ENCODE data around the gene MFAP4. TPM values are rescaled to one million over a fixed set of nuclear protein-coding genes. Genes with fewer than 3 reads are reported as not detected.

Gene MFAP4
- total RNA-seq, 2 donors from 2014 or later = 0.44 to 0.82 TPM

DNA sequence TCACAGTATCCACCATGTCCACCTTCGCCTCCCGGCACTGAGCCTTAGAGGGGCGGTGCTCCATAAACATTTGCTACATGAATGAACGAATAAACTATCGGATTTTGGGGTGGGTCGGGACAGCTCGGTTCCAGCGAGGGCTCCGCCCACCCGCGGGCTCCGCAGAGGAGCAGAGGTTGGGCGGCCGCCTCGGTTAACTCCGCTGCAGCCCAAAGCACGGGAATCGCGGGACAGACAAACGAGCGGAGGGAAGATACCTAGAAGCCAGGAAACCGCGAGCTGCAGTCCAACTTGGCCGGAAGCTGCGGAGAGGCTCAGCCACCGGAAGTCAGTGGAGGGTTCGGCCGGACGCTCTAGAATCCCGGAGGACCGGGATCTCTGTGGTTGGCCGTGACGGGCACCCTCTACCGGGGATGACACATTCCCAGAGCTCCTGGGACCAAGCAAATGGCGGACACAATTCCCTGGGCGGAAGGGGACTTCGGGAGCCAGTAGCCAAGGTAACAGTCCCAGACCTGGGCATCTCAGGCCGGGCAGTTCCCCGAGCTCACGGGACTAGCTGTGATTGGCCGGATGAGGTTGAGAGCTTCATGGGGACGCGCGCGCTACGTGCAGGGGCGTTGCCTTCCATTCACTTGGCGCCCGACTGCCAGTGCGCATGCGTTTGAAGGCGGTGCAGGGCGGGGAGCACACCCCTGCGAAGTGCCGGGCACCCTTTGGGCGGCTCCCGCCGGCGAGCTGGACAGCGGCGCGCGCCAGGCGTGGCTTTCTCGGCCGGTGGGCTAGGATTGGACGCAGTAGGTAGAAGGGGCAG lies 9.2 kb downstream of the MFAP4 start:
- peak overlapping the region; percentile 90 to 100 for H3K4me3 Mint-ChIP-seq
- no peaks in the 10 kb centered on the region for H3K27me3 Mint-ChIP-seq (ENCODE audit: low read depth)
- H3K27ac Mint-ChIP-seq = peak overlapping the region; percentile 94
- H3K36me3 Mint-ChIP-seq (ENCODE audit: insufficient read depth in 2 of 2) = peaks cover 0 to 4% of the 10 kb centered on the region in 2 donors
- H3K4me1 Mint-ChIP-seq (ENCODE audit: low read depth) = peaks cover 31% of the 10 kb centered on the region
- peak; percentile 95 for ATAC-seq (replicated peaks in 1 of 2)
- DNase-seq = peak; percentile 97 to 98
- no peaks in the 10 kb centered on the region for H3K9me3 Mint-ChIP-seq

DNA sequence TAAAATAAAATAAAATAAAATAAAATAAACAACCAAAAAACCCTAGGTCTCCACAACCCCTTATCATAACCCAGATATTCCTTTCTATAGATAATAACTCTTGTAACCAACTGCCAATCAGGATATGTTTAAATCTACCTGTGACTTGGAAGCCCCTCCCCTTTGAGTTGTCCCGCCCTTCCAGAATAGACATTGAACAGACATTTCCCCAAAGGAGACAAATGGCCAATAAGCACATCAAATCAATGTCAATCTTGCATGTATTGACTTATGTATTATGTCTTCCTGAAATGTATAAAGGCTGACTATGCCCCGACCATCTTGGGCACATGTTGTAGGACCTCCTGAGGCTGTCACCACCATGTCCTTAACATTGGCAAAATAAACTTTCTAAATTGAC lies 10.2 kb downstream of the MFAP4 start:
- no peak for ATAC-seq (replicated peaks in 1 of 2)
- H3K9me3 Mint-ChIP-seq = no peaks in the 10 kb centered on the region
- no peak for DNase-seq

DNA sequence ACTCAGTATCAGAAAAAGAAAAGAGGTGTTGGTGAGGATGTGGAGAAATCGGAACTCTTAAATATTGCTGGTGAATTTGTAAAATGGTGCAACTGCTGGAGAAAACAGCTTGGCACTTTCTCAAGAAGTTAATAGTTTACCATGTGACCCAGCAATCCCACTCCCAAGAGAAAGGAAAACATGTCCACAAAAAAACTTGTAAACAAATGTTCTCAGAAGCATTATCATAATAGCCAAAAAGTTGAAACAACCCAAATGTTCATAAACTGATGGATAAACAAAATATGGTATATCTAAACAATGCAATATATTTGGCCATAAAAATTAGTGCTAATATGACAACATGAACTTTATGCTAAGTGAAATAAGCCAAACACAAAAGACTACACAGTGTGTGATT lies 11.3 kb downstream of the MFAP4 start:
- H3K36me3 Mint-ChIP-seq (ENCODE audit: insufficient read depth in 2 of 2) = peaks cover 0 to 4% of the 10 kb centered on the region in 2 donors
- H3K4me1 Mint-ChIP-seq (ENCODE audit: low read depth) = peaks cover 37% of the 10 kb centered on the region
- no peaks in the 10 kb centered on the region for H3K27me3 Mint-ChIP-seq (ENCODE audit: low read depth)
- no peaks in the 10 kb centered on the region for H3K9me3 Mint-ChIP-seq
- DNase-seq (no peak), ATAC-seq (replicated peaks in 1 of 2) (no peak)
- H3K4me3 Mint-ChIP-seq = peak overlapping the region in 1 of 2 donors; percentile 38
- H3K27ac Mint-ChIP-seq = no peak overlapping the region

More for the DNA sequence above, 10.2 kb downstream of the MFAP4 start:
- Mint-ChIP-seq H3K4me3 (peak overlapping the region; percentile 90 to 100), H3K36me3 (ENCODE audit: insufficient read depth in 2 of 2) (peaks cover 0 to 4% of the 10 kb centered on the region in 2 donors), H3K27ac (peak overlapping the region; percentile 94), H3K27me3 (ENCODE audit: low read depth) (no peaks in the 10 kb centered on the region), H3K4me1 (ENCODE audit: low read depth) (peaks cover 31% of the 10 kb centered on the region)

DNA sequence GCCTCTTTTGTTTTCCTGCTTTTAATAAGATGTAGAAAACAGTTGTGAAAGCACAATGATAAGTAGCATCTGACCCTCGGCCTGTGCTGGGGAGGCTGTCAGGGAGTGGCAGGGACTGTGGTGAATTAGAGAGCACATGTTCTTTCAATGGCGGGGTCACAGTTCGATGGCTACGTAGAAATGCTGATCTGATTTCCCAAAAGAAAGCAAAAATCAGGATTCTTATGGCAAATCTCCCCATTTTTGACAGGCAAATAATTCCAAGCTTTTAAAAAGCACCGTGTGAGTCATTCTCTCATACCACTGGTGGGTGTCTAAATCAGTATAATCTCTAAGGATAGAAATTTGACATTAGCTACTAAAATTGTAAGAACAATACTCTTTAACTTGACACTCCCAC lies 12.9 kb downstream of the MFAP4 start:
- DNase-seq (no peak), ATAC-seq (replicated peaks in 1 of 2) (no peak)
- Mint-ChIP-seq H3K4me3 (no peak overlapping the region), H3K4me1 (ENCODE audit: low read depth) (peaks cover 43% of the 10 kb centered on the region), H3K27me3 (ENCODE audit: low read depth) (no peaks in the 10 kb centered on the region), H3K9me3 (no peaks in the 10 kb centered on the region), H3K36me3 (ENCODE audit: insufficient read depth in 2 of 2) (no peaks in the 10 kb centered on the region), H3K27ac (no peak overlapping the region)

DNA sequence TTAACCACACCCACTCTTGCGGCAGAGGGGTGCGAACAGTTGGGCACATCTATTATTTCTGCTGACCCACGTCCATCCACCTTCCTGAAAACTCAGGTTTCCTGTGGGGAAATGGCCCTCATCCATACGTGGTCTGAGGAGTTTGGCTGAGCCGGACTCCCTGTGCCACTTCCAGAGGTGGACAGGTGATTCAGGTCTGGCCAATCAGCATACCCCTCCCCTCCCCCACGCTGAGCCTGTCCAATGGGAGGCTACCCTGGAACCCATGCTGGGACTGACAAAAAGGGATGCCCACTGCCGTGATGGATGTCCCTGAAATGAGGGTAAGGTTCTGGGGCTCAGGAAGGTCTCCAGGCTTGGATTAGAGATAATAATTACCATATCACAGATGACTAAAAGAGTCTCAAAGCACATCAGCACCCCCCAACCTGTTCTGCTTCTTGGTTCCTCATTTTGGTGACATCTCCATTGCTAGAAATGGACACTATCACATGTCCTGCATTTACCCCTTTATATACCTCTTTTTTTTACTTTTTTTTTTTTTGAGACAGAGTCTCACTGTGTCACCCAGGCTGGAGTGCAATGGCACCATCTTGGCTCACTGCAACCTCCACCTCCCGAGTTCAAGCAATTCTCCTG lies 14.0 kb downstream of the MFAP4 start:
- Mint-ChIP-seq H3K4me1 (ENCODE audit: low read depth) (peaks cover 37% of the 10 kb centered on the region), H3K27ac (no peak overlapping the region), H3K9me3 (no peaks in the 10 kb centered on the region), H3K4me3 (no peak overlapping the region), H3K36me3 (ENCODE audit: insufficient read depth in 2 of 2) (no peaks in the 10 kb centered on the region), H3K27me3 (ENCODE audit: low read depth) (no peaks in the 10 kb centered on the region)
- ATAC-seq (replicated peaks in 1 of 2) (no peak), DNase-seq (no peak)

DNA sequence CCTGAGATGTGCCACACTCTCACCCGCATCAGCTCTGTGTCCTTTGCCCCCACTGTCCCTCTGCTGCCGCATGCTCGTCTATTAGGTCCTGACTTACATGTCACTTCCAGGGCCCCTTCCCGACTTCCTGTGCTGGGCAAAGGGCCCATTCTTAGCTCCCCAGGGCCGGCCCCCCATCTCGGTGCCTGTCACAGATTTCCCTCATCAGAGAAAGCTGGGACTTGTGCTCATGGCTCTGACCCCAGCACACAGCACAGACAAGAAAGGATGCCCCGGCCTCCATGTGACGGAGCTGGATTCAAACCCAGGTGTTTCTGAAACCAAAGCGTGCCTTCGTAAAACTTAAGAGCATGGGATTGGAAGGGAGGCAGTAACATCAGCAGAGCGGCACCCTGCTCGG lies 14.6 kb downstream of the MFAP4 start:
- no peak for ATAC-seq (replicated peaks in 1 of 2)
- no peaks in the 10 kb centered on the region for H3K36me3 Mint-ChIP-seq (ENCODE audit: insufficient read depth in 2 of 2)
- no peak overlapping the region for H3K27ac Mint-ChIP-seq
- no peak overlapping the region for H3K4me3 Mint-ChIP-seq
- no peaks in the 10 kb centered on the region for H3K27me3 Mint-ChIP-seq (ENCODE audit: low read depth)
- H3K9me3 Mint-ChIP-seq = no peaks in the 10 kb centered on the region
- no peak for DNase-seq
- peaks cover 37% of the 10 kb centered on the region for H3K4me1 Mint-ChIP-seq (ENCODE audit: low read depth)

DNA sequence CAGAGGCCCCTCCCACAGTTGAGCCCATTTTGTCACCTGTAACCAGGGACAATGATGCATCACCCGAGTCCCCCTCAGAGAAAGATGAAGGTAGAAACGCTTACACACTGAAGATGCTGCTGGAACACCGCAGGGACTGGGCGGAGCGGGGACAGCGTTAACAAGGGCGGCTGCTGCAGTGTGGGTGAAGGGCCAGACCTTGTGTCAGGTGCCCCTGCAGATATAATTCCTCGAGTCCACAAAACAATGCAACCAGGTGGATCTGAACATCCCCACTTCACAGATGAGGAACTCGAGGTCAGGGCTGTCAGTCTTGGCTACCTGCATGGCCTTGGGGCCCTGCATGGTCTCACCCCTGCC lies 15.0 kb downstream of the MFAP4 start:
- Mint-ChIP-seq H3K9me3 (no peaks in the 10 kb centered on the region), H3K36me3 (ENCODE audit: insufficient read depth in 2 of 2) (no peaks in the 10 kb centered on the region), H3K4me3 (no peak overlapping the region), H3K27ac (no peak overlapping the region), H3K4me1 (ENCODE audit: low read depth) (peaks cover 33% of the 10 kb centered on the region), H3K27me3 (ENCODE audit: low read depth) (no peaks in the 10 kb centered on the region)
- DNase-seq (no peak), ATAC-seq (replicated peaks in 1 of 2) (no peak)

DNA sequence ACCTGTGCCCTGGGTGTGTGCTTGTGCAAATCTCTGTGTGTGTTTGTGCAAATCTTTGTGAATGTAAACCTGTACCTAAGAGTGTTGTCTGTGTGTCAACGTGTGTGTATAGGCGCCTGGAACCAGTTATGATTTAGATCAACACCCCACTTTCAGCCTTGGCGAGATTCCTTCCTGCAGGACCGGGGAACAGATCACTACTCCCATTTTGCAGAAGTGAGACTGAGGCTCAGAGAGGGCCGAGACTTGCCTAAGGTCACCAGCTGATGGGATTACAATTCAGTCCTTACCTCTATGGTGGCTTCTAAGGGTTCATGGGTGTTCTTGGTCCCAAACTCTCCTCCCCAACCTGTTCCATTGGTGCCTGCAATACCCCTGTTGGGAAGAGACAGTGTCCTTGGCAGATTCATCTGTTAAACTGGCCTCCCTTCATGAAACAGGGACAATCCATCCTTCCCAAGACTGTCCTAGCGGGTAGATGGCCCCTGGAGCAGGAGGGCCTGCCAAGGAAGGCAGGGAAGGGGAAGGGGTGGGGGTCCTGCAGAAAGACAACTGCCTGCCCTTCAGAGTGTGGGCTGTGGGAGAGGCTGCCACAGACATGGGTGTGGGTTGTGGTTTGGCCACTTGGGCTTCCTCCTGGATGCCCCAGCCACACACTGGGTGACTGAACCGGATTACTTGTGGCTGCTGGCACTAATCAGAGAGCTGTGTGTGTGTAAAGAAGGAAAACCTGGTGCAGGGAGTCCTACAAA lies 15.6 kb downstream of the MFAP4 start:
- Mint-ChIP-seq H3K9me3 (no peaks in the 10 kb centered on the region), H3K27me3 (ENCODE audit: low read depth) (no peaks in the 10 kb centered on the region), H3K4me1 (ENCODE audit: low read depth) (peaks cover 28% of the 10 kb centered on the region), H3K36me3 (ENCODE audit: insufficient read depth in 2 of 2) (no peaks in the 10 kb centered on the region), H3K4me3 (no peak overlapping the region), H3K27ac (no peak overlapping the region)
- DNase-seq (no peak), ATAC-seq (replicated peaks in 1 of 2) (no peak)

DNA sequence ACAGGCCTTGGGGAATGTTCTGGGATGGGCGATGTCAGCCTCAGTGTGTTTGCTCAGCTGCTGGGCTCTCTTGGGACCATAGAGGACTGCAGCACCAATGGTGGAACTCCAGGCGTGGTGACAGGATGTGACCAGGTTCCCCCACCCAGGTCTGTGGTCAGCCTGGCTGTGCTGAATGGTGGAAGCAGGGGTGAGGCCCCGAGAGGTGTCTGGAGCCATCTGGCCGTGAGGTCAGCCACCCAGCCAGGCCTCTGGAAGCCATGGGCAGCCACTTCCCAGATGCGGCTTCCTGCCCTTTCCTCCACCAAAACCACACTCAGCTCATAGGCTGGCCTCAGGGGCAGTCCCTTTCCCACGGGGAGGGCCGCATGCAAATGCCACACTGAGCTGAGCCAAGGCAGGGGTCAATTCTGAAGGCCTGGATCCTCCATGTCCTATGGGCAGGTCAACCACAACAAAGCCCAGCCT lies 16.5 kb downstream of the MFAP4 start:
- Mint-ChIP-seq H3K27ac (no peak overlapping the region), H3K9me3 (no peaks in the 10 kb centered on the region), H3K4me1 (ENCODE audit: low read depth) (peaks cover 22% of the 10 kb centered on the region), H3K27me3 (ENCODE audit: low read depth) (no peaks in the 10 kb centered on the region), H3K4me3 (peak overlapping the region; percentile 42 to 68), H3K36me3 (ENCODE audit: insufficient read depth in 2 of 2) (no peaks in the 10 kb centered on the region)
- DNase-seq (no peak), ATAC-seq (replicated peaks in 1 of 2) (peak; percentile 25 to 47)

DNA sequence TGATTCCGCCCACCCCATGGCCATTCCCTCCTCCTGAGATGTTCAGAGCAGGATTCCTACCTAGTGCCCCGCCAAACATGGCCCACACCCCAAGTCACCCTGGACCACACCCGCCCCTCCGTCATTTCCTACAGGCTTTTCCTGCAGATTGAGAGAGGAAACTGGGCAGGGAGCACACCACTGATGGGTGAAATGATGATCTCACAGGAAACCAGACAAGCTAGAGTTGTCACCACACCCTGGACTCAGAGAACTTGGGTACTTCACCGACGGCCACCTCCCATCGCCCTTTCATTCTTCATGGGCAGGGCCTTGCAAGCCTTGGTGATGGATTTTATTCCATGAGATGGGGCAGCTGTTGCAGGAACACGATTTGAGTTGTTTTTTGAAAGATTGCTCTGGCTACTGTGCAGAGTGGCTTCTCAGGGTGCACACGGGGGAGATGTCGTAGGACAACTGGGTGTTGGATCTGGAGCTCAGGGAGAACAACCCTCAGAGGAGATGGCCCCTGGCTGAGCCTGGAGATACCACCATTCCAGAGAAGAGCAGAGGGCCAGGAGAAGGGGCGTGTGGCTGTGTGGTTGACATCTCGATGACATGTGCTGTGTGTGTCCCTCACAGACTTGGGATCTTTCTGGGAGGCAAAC lies 17.0 kb downstream of the MFAP4 start:
- H3K27me3 Mint-ChIP-seq (ENCODE audit: low read depth) = no peaks in the 10 kb centered on the region
- peaks cover 22% of the 10 kb centered on the region for H3K4me1 Mint-ChIP-seq (ENCODE audit: low read depth)
- H3K36me3 Mint-ChIP-seq (ENCODE audit: insufficient read depth in 2 of 2) = no peaks in the 10 kb centered on the region
- no peaks in the 10 kb centered on the region for H3K9me3 Mint-ChIP-seq
- H3K4me3 Mint-ChIP-seq = peak overlapping the region; percentile 42 to 68
- DNase-seq = no peak
- peak in 1 of 2 donors; percentile 66 for ATAC-seq (replicated peaks in 1 of 2)
- H3K27ac Mint-ChIP-seq = peak overlapping the region; percentile 32

DNA sequence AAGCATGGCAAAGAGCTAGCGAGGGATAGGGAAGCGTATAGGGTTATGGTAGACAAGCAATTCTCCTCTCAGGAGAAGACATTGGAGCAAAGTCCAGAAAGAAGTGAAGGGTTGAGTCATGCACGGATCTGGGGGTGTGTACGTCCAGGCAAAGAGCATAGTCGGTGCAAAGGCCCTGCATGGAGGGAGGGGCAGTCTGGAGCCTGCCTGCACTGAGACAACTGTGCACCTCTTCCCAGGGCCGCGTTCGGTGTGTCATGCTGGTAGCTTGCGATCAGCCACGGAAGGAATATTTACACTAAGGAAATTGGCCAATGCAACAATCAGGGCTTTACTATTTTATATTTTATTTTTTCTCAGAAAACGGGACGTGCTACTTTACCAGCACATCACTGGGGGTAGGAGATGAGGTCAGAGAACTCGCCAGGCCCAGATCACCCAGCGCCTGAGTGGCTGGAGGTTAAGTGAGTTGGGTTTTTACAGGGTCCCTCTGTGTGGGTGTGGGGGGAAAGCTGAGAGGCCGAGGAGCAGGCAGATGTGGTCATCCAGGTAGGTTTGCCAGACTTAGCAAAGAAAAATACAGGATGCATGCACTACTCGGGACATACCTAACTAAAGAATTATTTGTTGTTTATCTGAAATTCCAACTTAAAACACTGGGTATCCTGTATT lies 17.7 kb downstream of the MFAP4 start:
- no peaks in the 10 kb centered on the region for H3K36me3 Mint-ChIP-seq (ENCODE audit: insufficient read depth in 2 of 2)
- DNase-seq (no peak), ATAC-seq (replicated peaks in 1 of 2) (no peak)
- no peak overlapping the region for H3K4me3 Mint-ChIP-seq
- no peak overlapping the region for H3K27ac Mint-ChIP-seq
- no peaks in the 10 kb centered on the region for H3K27me3 Mint-ChIP-seq (ENCODE audit: low read depth)
- H3K4me1 Mint-ChIP-seq (ENCODE audit: low read depth) = peaks cover 22% of the 10 kb centered on the region
- H3K9me3 Mint-ChIP-seq = no peaks in the 10 kb centered on the region

DNA sequence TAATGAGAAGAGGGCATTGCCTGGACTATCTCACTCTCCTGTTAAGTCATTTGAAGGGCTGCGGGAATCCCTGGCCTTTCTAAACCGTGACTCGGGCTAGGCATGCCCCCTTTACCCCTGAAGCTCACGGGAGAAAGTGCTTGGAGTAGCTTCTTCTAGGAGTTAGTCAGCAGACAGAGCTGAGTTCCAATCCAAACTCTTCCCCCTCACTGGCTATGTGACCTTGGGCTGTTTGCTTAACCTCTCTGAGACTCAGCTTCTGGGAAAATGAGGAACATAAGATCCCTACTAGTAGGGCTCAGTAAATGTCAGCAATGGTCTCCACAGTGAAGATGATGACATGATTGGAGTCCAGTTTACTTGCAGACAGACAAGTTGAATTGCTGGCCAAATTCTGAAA lies 18.8 kb downstream of the MFAP4 start:
- no peaks in the 10 kb centered on the region for H3K36me3 Mint-ChIP-seq (ENCODE audit: insufficient read depth in 2 of 2)
- H3K27me3 Mint-ChIP-seq (ENCODE audit: low read depth) = no peaks in the 10 kb centered on the region
- H3K27ac Mint-ChIP-seq = no peak overlapping the region
- DNase-seq (no peak), ATAC-seq (replicated peaks in 1 of 2) (no peak)
- no peaks in the 10 kb centered on the region for H3K9me3 Mint-ChIP-seq
- H3K4me1 Mint-ChIP-seq (ENCODE audit: low read depth) = peaks cover 17% of the 10 kb centered on the region
- H3K4me3 Mint-ChIP-seq = no peak overlapping the region
